K562 (cell line): Measurements from ENCODE around the gene ZNF280D.

Source experiments
- CHD2 ChIP-seq: IDR thresholded peaks from 2 replicates; pipeline ENCODE4 v1.6.1; 2011; ENCODE audit warnings: low read depth, low read length
- EGR1 ChIP-seq: fragments of 450-650 bp; conservative IDR thresholded peaks from 2 replicates; pipeline ENCODE4 v1.6.1; 2017; ENCODE audit warnings: mild to moderate bottlenecking
- MYC ChIP-seq, 2 experiments: fragments of 250-450 bp in 1 of 2; sonication (Bioruptor Pico) in 1 of 2; IDR thresholded peaks; 2 replicates each; pipeline versions ENCODE4 v1.5.1 to v1.6.1; 2012 to 2021; ENCODE audit warnings: low read depth in 2 of 2, borderline replicate concordance in 1 of 2, improper control_type of control experiment in 1 of 2, low read length in 1 of 2, mild to moderate bottlenecking in 1 of 2, moderate library complexity in 1 of 2
- ZNF586 ChIP-seq: fragments of 450-650 bp; formaldehyde crosslinking; conservative IDR thresholded peaks from 2 replicates; pipeline ENCODE4 v1.4.0; 2020; ENCODE audit warnings: mild to moderate bottlenecking, moderate library complexity
- TF ChIP-seq, protein P1 (sequence below): sonication (generic); formaldehyde crosslinking; IDR thresholded peaks from 2 replicates; pipeline ENCODE4 v1.8.0; 2022; ENCODE audit warnings: missing genetic modification reagents, mild to moderate bottlenecking, moderate library complexity, borderline replicate concordance

GRCh38 chr15:56736881-56737707, 3.8 kb upstream of the ZNF280D start:
- TF ChIP-seq, protein P1, sequence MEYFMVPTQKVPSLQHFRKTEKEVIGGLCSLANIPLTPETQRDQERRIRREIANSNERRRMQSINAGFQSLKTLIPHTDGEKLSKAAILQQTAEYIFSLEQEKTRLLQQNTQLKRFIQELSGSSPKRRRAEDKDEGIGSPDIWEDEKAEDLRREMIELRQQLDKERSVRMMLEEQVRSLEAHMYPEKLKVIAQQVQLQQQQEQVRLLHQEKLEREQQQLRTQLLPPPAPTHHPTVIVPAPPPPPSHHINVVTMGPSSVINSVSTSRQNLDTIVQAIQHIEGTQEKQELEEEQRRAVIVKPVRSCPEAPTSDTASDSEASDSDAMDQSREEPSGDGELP = no peak
- TF ChIP-seq EGR1 = no peak
- TF ChIP-seq MYC (IDR thresholded peaks at IDR 0.05; ENCODE audit: low read depth, low read length) = no peak
- TF ChIP-seq MYC (CRISPR knock-in tag; IDR thresholded peaks at IDR 0.05; ENCODE audit: borderline replicate concordance, low read depth) = no peak
- TF ChIP-seq ZNF586 (CRISPR knock-in tag) = no peak
- TF ChIP-seq CHD2 = no peak
